ENCODE data around the gene MAP3K9. TPM values are rescaled to one million over a fixed set of nuclear protein-coding genes. Genes with fewer than 3 reads are reported as not detected.

MAP3K9 gene
- total and polyA plus RNA-seq, 8 donors = 0.46 to 11.0 (median 7.1) TPM

DNA sequence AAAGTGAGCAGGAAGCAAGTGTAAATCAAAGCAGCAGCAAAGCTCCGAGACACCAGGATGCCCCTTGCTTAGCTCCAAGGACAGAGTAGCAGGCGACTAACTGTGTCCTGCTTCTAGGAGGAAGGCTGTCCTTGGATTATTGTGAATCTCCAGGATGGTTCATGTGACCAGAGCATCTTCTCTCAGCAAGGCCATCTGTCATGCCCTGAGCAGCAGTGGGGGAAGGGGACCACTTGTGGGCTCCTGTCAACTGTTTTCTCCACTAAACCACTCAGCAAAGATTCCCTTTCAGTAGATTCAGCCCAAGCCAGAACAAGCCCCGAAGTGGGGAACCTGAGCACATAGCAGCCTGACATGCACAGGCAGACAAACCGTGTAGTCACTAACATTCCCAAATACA, 19.4 kb downstream of the MAP3K9 start:
- intact Hi-C loops (cut with DNase I; ENCODE audit: low total_unique reads) = no loop called here
- Histone ChIP-seq H3K27ac (no peak overlapping the region), H3K36me3 (peaks cover 0 to 15% (median 9%) of the 10 kb centered on the region in 4 donors), H3K9me3 (no peaks in the 10 kb centered on the region), H3K27me3 (no peaks in the 10 kb centered on the region), H3K4me1 (peaks cover 0 to 9% (median 0%) of the 10 kb centered on the region in 4 donors), H3K4me3 (no peak overlapping the region)
- DNase-seq = no peak
- WGBS, 5 donors = 77 to 83% (median 82%) methylated on average over 4 of the region's 4 CpGs
- TF ChIP-seq, protein P1, sequence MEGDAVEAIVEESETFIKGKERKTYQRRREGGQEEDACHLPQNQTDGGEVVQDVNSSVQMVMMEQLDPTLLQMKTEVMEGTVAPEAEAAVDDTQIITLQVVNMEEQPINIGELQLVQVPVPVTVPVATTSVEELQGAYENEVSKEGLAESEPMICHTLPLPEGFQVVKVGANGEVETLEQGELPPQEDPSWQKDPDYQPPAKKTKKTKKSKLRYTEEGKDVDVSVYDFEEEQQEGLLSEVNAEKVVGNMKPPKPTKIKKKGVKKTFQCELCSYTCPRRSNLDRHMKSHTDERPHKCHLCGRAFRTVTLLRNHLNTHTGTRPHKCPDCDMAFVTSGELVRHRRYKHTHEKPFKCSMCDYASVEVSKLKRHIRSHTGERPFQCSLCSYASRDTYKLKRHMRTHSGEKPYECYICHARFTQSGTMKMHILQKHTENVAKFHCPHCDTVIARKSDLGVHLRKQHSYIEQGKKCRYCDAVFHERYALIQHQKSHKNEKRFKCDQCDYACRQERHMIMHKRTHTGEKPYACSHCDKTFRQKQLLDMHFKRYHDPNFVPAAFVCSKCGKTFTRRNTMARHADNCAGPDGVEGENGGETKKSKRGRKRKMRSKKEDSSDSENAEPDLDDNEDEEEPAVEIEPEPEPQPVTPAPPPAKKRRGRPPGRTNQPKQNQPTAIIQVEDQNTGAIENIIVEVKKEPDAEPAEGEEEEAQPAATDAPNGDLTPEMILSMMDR (IDR thresholded peaks at IDR 0.05) = no peak
- TF ChIP-seq POLR2A (IDR thresholded peaks at IDR 0.05) (no peak), EP300 (IDR thresholded peaks at IDR 0.05) (no peak), POLR2AphosphoS5 (IDR thresholded peaks at IDR 0.05) (no peak)

DNA sequence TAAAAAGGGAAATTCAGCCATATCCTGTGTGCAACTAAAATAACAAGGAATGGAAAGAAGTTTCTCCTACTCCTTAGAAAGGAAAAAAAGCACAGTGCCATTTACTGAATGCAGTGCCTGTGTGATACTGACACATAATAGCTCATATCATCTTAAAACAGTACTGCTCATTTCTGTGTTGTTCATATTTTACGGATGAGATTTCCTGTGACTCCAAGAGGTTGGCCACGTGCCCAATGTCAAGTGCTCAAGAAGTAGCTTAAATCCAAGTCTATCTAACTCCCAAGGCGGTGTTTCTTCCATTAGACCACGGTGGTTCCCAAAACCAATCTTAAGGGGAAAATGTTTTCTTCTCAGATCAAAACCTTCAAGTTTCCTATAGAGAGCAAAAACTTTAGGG, 20.0 kb downstream of the MAP3K9 start:
- TF ChIP-seq EP300 (IDR thresholded peaks at IDR 0.05) = no peak
- TF ChIP-seq, protein P1 (IDR thresholded peaks at IDR 0.05) = no peak
- 38 to 61% (median 49%) methylated on average over 4 of the region's 4 CpGs for WGBS, 5 donors
- H3K9me3 ChIP-seq = no peaks in the 10 kb centered on the region
- H3K36me3 ChIP-seq = peaks cover 0 to 15% (median 9%) of the 10 kb centered on the region in 4 donors
- no peaks in the 10 kb centered on the region for H3K27me3 ChIP-seq
- H3K4me3 ChIP-seq = no peak overlapping the region
- no peak for DNase-seq
- no peak overlapping the region for H3K27ac ChIP-seq
- peaks cover 0 to 9% (median 0%) of the 10 kb centered on the region in 4 donors for H3K4me1 ChIP-seq
- intact Hi-C loops (cut with DNase I; ENCODE audit: low total_unique reads) = no loop called here

DNA sequence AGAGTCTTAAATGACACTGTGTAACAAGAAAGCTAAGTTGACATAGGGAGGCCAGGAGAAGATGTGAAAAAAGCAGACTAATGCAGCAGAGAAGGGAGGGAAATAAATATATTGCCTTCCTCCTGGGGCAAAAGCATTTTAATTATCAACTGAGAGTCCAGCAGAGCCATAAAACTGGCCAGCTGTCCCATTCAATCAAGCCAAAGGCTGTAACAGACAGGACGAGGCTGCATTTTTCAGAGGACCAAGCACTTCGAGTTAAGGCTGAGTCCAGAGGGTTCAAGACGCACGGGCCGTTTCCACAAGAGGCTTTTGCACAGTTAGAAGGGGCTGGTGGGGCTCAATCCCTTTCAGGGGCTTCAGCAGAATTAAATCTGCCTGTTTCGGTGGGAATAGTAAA, 20.4 kb downstream of the MAP3K9 start:
- 59 to 78% (median 71%) methylated on average over 6 of the region's 6 CpGs for WGBS, 5 donors
- TF ChIP-seq POLR2AphosphoS5 (IDR thresholded peaks at IDR 0.05) = no peak
- no peak for TF ChIP-seq POLR2A (IDR thresholded peaks at IDR 0.05)
- no peak for TF ChIP-seq EP300 (IDR thresholded peaks at IDR 0.05)
- TF ChIP-seq, protein P1 (IDR thresholded peaks at IDR 0.05) = no peak
- DNase-seq = no peak
- Histone ChIP-seq H3K27me3 (no peaks in the 10 kb centered on the region), H3K4me3 (no peak overlapping the region), H3K4me1 (peaks cover 0 to 9% (median 0%) of the 10 kb centered on the region in 4 donors), H3K36me3 (peaks cover 0 to 15% (median 9%) of the 10 kb centered on the region in 4 donors), H3K27ac (no peak overlapping the region), H3K9me3 (no peaks in the 10 kb centered on the region)
- intact Hi-C loops (cut with DNase I; ENCODE audit: low total_unique reads) = no loop called here

DNA sequence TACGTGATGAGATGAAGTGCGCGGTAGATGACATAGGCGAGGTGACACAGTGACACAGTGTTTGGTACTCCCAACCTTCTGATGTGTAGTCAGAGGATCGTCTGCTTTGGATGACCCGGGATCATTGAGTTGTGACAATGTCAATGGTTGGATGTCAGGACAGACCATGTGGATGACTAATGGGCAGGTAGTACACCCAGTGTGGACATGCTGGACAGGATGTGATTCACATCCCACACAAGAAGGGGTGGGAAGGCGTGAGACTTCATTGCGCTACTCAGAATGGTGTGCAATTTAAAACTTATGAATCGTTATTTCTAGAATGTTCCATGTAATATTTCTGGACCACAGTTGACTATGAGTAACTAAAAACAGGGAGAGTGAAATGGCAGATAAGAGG, 23.8 kb downstream of the MAP3K9 start:
- 95 to 98% (median 95%) methylated on average over 9 of the region's 9 CpGs for WGBS, 5 donors
- Histone ChIP-seq H3K9me3 (no peaks in the 10 kb centered on the region), H3K27ac (no peak overlapping the region), H3K4me3 (no peak overlapping the region), H3K36me3 (no peaks in the 10 kb centered on the region), H3K4me1 (peaks cover 0 to 13% (median 2%) of the 10 kb centered on the region in 4 donors), H3K27me3 (no peaks in the 10 kb centered on the region)
- no peak for DNase-seq
- intact Hi-C loops (cut with DNase I; ENCODE audit: low total_unique reads) = no loop called here
- TF ChIP-seq EP300 (IDR thresholded peaks at IDR 0.05) (no peak), POLR2AphosphoS5 (IDR thresholded peaks at IDR 0.05) (no peak), POLR2A (IDR thresholded peaks at IDR 0.05) (no peak)
- TF ChIP-seq, protein P1 (IDR thresholded peaks at IDR 0.05) = no peak

Data from stomach (tissue), 9 donors.